Colonic mucosa (tissue), 4 donors: ENCODE measurements around the gene AZIN2. TPM values are rescaled to one million over a fixed set of nuclear protein-coding genes. Genes with fewer than 3 reads are reported as not detected.
"Not testable (repeated sequence)": the region's sequence is repeated elsewhere in the genome, so short reads cannot be mapped to it uniquely, and the experiment has no call there.

Experiments used
- DNase-seq: peaks from one replicate; pipeline ENCODE4 v3.0.0-alpha.2; 2020
- H3K27ac ChIP-seq: fragments of 200-600 bp; one replicate; pipeline ENCODE4 v1.8.0; 2021
- H3K27me3 ChIP-seq: fragments of 200-600 bp; one replicate; pipeline ENCODE4 v1.8.0; 2021
- H3K36me3 ChIP-seq: fragments of 200-600 bp; one replicate; pipeline ENCODE4 v1.8.0; 2021
- H3K4me1 ChIP-seq: fragments of 200-600 bp; one replicate; pipeline ENCODE4 v1.8.0; 2021; ENCODE audit warnings: mild to moderate bottlenecking
- H3K4me3 ChIP-seq: fragments of 200-600 bp; one replicate; pipeline ENCODE4 v1.8.0; 2021
- H3K9ac ChIP-seq, 2 donors: one replicate each; pipeline ENCODE4 v1.7.0; 2013; ENCODE audit warnings: control low read depth in 2 of 2, low read depth in 2 of 2, low read length in 2 of 2
- H3K9me3 ChIP-seq: fragments of 200-600 bp; one replicate; pipeline ENCODE4 v1.8.0; 2021
- CTCF ChIP-seq: fragments of 200-600 bp; IDR thresholded peaks from one replicate; pipeline ENCODE4 v1.8.0; 2022; ENCODE audit warnings: antibody characterized with exemption, mild to moderate bottlenecking
- intact Hi-C: fragments of 100-400 bp; cut with DNase I; formaldehyde crosslinking; loops from one replicate; pipeline ENCODE4 v1.14.1; 2022
- total RNA-seq, 2 donors: library from RNA; stranded (reverse); fragmentation: NEBNext Ultra II Directional in 1 of 2; extraction: Animal tissue kit (Norgen Biotek cat#: 25700) in 1 of 2; gene quantifications; one replicate each; pipeline ENCODE4 v1.2.1, GENCODE V29; 2021
- donor health status: healthy.
- donor health status: DM: no; HTN: no; CAD: no.
- donor health status: DM: no; HTN: no; CAD: no.

AZIN2 gene
- total RNA-seq, 2 donors from 2014 or later: 10.2 to 21.4 TPM

GRCh38 chr1:33045814-33046213 is 35.1 kb upstream of the AZIN2 start:
- no peak for TF ChIP-seq CTCF
- Histone ChIP-seq H3K27ac (peak overlapping the region; percentile 3), H3K4me3 (no peak overlapping the region), H3K9ac (no peak overlapping the region), H3K36me3 (no peaks in the 10 kb centered on the region), H3K9me3 (no peaks in the 10 kb centered on the region), H3K4me1 (no peaks in the 10 kb centered on the region), H3K27me3 (no peaks in the 10 kb centered on the region)
- intact Hi-C loops: no loop called here
- no peak for DNase-seq

- DNase-seq, H3K4me1 ChIP-seq, intact Hi-C loops, H3K4me3 ChIP-seq, H3K9ac ChIP-seq, H3K27me3 ChIP-seq, H3K9me3 ChIP-seq, H3K36me3 ChIP-seq: not testable (repeated sequence)
- H3K27ac ChIP-seq: peak overlapping the region; percentile 3
These were observed 34.7 kb upstream of the AZIN2 start for GRCh38 chr1:33046234-33046633.

- TF ChIP-seq CTCF: no peak
- peak overlapping the region; percentile 1 for H3K27ac ChIP-seq
These were observed 33.7 kb upstream of the AZIN2 start for GRCh38 chr1:33047290-33047689.

GRCh38 chr1:33047839-33048305 is 33.1 kb upstream of the AZIN2 start:
- Histone ChIP-seq H3K27me3 (no peaks in the 10 kb centered on the region), H3K4me1 (no peaks in the 10 kb centered on the region), H3K9ac (no peak overlapping the region), H3K4me3 (no peak overlapping the region), H3K36me3 (no peaks in the 10 kb centered on the region), H3K9me3 (no peaks in the 10 kb centered on the region), H3K27ac (no peak overlapping the region)
- intact Hi-C loops: no loop called here
- TF ChIP-seq CTCF: no peak
- DNase-seq: no peak

More at GRCh38 chr1:33047290-33047689, 33.7 kb upstream of the AZIN2 start:
- no peak overlapping the region for H3K4me3 ChIP-seq
- H3K9me3 ChIP-seq: no peaks in the 10 kb centered on the region
- H3K27me3 ChIP-seq: no peaks in the 10 kb centered on the region
- DNase-seq: no peak
- intact Hi-C loops: no loop called here
- no peaks in the 10 kb centered on the region for H3K4me1 ChIP-seq
- H3K36me3 ChIP-seq: no peaks in the 10 kb centered on the region
- no peak overlapping the region for H3K9ac ChIP-seq

- Histone ChIP-seq H3K27ac (no peak overlapping the region), H3K36me3 (no peaks in the 10 kb centered on the region), H3K27me3 (no peaks in the 10 kb centered on the region), H3K4me3 (no peak overlapping the region), H3K9ac (no peak overlapping the region), H3K4me1 (no peaks in the 10 kb centered on the region), H3K9me3 (no peaks in the 10 kb centered on the region)
- no peak for TF ChIP-seq CTCF
- no peak for DNase-seq
- intact Hi-C loops: no loop called here
These were observed 32.5 kb upstream of the AZIN2 start for GRCh38 chr1:33048426-33048825.

GRCh38 chr1:33049371-33049770 is 31.6 kb upstream of the AZIN2 start:
- Histone ChIP-seq H3K9ac (no peak overlapping the region), H3K4me1 (no peaks in the 10 kb centered on the region), H3K4me3 (no peak overlapping the region), H3K9me3 (no peaks in the 10 kb centered on the region), H3K27ac (no peak overlapping the region), H3K36me3 (no peaks in the 10 kb centered on the region), H3K27me3 (no peaks in the 10 kb centered on the region)
- DNase-seq: no peak
- intact Hi-C loops: no loop called here
- TF ChIP-seq CTCF: no peak
